ENCODE data around the gene GIPC3.

- no peak for TF ChIP-seq CTCF (IDR thresholded peaks at IDR 0.05)
- no peak for TF ChIP-seq POLR2A (IDR thresholded peaks at IDR 0.05)
- no peak for TF ChIP-seq EP300 (IDR thresholded peaks at IDR 0.05)
Measured at GRCh38 chr19:3537101-3537437, 48.2 kb upstream of the GIPC3 start.

Data from ovary (tissue), 3 donors.